HG03354 (cell line): Measurements from ENCODE around the gene BMP6.

Source experiments
- ATAC-seq: cut with Tn5 transposase; IDR thresholded peaks from one replicate; pipeline ENCODE4 v1.9.1; 2021; ENCODE audit warnings: mild to moderate bottlenecking; ENCODE audit not compliant: unreplicated experiment, poor library complexity, severe bottlenecking

The BMP6 gene

GRCh38 chr6:7725849-7726415 lies at the start of gene BMP6:
Gene BMP6, plus strand, starts transcription at chr6:7726099. Its CDS starts 857 bp downstream, at chr6:7726956.
- peak; percentile 73 for ATAC-seq

GRCh38 chr6:7677229-7677628 lies 48.7 kb upstream of the BMP6 start:
- ATAC-seq, result no peak

- no peak for ATAC-seq
Measured at GRCh38 chr6:7680393-7681075, 45.4 kb upstream of the BMP6 start.

- ATAC-seq, result no peak
Measured at GRCh38 chr6:7681449-7681848, 44.5 kb upstream of the BMP6 start.

- no peak for ATAC-seq
Measured at GRCh38 chr6:7684076-7684475, 41.8 kb upstream of the BMP6 start.

- ATAC-seq, result no peak
Measured at GRCh38 chr6:7684843-7685242, 41.1 kb upstream of the BMP6 start.

- no peak for ATAC-seq
Measured at GRCh38 chr6:7685276-7685675, 40.6 kb upstream of the BMP6 start.

GRCh38 chr6:7687145-7688111 lies 38.5 kb upstream of the BMP6 start:
- ATAC-seq, result no peak

- ATAC-seq, result no peak
Measured at GRCh38 chr6:7691021-7691420, 34.9 kb upstream of the BMP6 start.

GRCh38 chr6:7691675-7692452 lies 34.0 kb upstream of the BMP6 start:
- no peak for ATAC-seq

- no peak for ATAC-seq
Measured at GRCh38 chr6:7692453-7692784, 33.5 kb upstream of the BMP6 start.

- ATAC-seq, result no peak
Measured at GRCh38 chr6:7693827-7694226, 32.1 kb upstream of the BMP6 start.

- no peak for ATAC-seq
Measured at GRCh38 chr6:7696061-7696460, 29.8 kb upstream of the BMP6 start.

GRCh38 chr6:7697432-7697819 lies 28.5 kb upstream of the BMP6 start:
- no peak for ATAC-seq

GRCh38 chr6:7697820-7698623 lies 27.9 kb upstream of the BMP6 start:
- ATAC-seq, result no peak

GRCh38 chr6:7701212-7701834 lies 24.6 kb upstream of the BMP6 start:
- ATAC-seq, result no peak

GRCh38 chr6:7703148-7703680 lies 22.7 kb upstream of the BMP6 start:
- no peak for ATAC-seq

- no peak for ATAC-seq
Measured at GRCh38 chr6:7705483-7705882, 20.4 kb upstream of the BMP6 start.

GRCh38 chr6:7706269-7706668 lies 19.6 kb upstream of the BMP6 start:
- no peak for ATAC-seq
